Measurements from ENCODE around the gene PTPN2. TPM values are rescaled to one million over a fixed set of nuclear protein-coding genes. Genes with fewer than 3 reads are reported as not detected.

PTPN2 gene
- polyA plus RNA-seq, 1 donor: 27.0 TPM

DNA sequence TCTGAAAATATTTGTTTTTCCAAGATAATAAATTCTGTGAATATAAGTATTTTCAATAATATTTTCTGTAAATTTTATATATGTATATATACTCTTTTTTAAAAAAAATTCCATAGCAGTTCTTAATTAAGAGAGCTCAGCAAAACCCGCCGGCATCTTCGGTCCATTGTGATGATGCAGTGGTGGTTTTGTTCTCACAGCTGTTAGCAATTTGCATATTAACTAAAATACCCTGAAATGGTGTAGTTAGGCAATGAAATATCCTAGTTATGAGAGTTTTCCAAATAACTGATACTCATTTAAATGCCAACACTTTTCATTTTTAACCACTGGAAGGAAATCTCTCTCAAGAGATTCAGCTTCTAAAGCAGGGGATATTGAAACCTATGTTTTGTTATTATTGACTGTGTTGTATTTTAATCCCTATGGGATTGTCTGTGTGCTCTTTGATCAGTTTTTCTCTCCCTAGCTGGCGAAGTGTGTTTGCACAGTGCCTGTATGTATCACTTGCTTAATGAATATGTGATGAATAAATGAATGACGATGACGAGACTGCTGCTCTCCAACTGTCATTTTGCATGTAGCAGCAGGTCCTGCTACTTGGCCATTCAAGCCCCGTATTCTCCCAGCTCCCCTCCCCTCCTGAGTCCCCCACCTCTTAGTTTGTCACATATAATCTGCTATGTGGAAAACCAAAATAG is 138.8 kb downstream of the PTPN2 start:
- DNase-seq (ENCODE audit: low read depth): no peak

DNA sequence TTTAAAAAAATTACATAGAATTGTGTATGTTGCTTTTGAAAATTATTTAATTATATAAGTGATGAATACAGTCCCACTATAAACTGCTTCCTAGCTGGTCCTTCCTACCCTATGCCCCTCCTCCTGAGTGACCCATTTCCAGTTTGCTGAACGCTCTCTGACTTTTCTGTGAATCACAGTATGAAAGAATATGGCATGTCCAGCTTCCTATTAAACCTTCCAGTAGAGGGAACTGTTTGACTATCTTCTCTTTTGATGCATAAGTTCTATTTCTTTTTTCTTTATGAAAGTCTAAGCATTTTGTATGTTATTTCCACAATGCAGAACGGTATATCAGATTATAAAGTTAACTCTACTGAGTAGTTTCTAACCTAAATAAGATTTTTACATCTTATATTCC is 139.9 kb downstream of the PTPN2 start:
- peak; percentile 34 for DNase-seq (ENCODE audit: low read depth)

DNA sequence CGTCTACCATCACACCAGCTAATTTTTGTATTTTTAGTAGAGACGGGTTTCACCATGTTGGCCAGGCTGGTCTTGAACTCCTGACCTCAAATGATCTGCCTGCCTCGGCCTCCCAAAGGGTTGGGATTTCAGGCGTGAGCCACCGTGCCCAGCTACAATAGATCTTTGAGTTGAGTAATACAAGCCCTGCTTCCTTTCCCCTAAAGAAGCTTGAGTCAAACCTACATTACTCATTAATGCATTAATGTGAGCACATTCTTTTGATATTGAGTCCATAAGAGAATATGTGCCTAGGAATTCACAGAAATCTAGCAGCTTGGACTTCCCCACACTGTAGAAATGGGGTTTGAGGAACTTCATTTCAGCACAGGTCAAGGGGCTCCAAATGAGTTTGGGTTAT is 141.6 kb downstream of the PTPN2 start:
- DNase-seq (ENCODE audit: low read depth): no peak

Other genes starting within 250 kb of the PTPN2 start
- 12.7 TPM for gene SPIRE1, start 226.1 kb downstream of the PTPN2 start, polyA plus RNA-seq (ENCODE audit: insufficient read length)
- gene CEP76, start 181.5 kb downstream of the PTPN2 start, polyA plus RNA-seq (ENCODE audit: insufficient read length): 4.8 TPM
- gene PSMG2, start 181.2 kb downstream of the PTPN2 start, polyA plus RNA-seq (ENCODE audit: insufficient read length): 42.0 TPM
- gene SEH1L, start 63.8 kb upstream of the PTPN2 start, polyA plus RNA-seq (ENCODE audit: insufficient read length): 27.7 TPM
- gene CEP192, start 107.1 kb upstream of the PTPN2 start, polyA plus RNA-seq (ENCODE audit: insufficient read length): 21.0 TPM

All from forelimb muscle (tissue), 1 donor.